GM23248 (cell line): ENCODE results near the gene ZNF333. TPM values are rescaled to one million over a fixed set of nuclear protein-coding genes. Genes with fewer than 3 reads are reported as not detected.
"Not testable (repeated sequence)": the region's sequence is repeated elsewhere in the genome, so short reads cannot be mapped to it uniquely, and the experiment has no call there.

ENCODE experiments used
- DNase-seq: peaks from one replicate; pipeline ENCODE4 v3.0.0-alpha.2; 2015
- H2AFZ ChIP-seq: fragments of 200-600 bp; sonication (generic); 2 replicates; pipeline ENCODE4 v1.6.1; 2016; ENCODE audit warnings: antibody characterized with exemption
- H3F3A ChIP-seq: fragments of 200-600 bp; sonication (generic); 2 replicates; pipeline ENCODE4 v1.6.1; 2016; ENCODE audit warnings: mild to moderate bottlenecking, antibody characterized with exemption, mixed run types; ENCODE audit not compliant: insufficient read depth
- H3K27ac ChIP-seq: fragments of 200-600 bp; sonication (generic); 2 replicates; pipeline ENCODE4 v1.5.1; 2016; ENCODE audit warnings: mild to moderate bottlenecking
- H3K27me3 ChIP-seq: fragments of 200-600 bp; sonication (generic); replicated peaks from 2 replicates; pipeline ENCODE4 v1.6.1; 2016; ENCODE audit warnings: mild to moderate bottlenecking; ENCODE audit not compliant: insufficient read depth
- H3K36me3 ChIP-seq: fragments of 200-600 bp; sonication (generic); 2 replicates; pipeline ENCODE4 v1.6.1; 2016; ENCODE audit warnings: low read depth, mild to moderate bottlenecking
- H3K4me1 ChIP-seq: fragments of 200-600 bp; sonication (generic); 2 replicates; pipeline ENCODE4 v1.6.1; 2016; ENCODE audit warnings: mild to moderate bottlenecking; ENCODE audit not compliant: insufficient read depth
- H3K4me2 ChIP-seq: fragments of 200-600 bp; sonication (generic); one replicate; pipeline ENCODE4 v1.6.1; 2016; ENCODE audit warnings: mild to moderate bottlenecking; ENCODE audit not compliant: unreplicated experiment
- H3K4me3 ChIP-seq: fragments of 200-600 bp; sonication (generic); 2 replicates; pipeline ENCODE4 v1.5.1; 2016; ENCODE audit warnings: mild to moderate bottlenecking
- H3K79me2 ChIP-seq: fragments of 200-600 bp; sonication (generic); 2 replicates; pipeline ENCODE4 v1.6.1; 2016; ENCODE audit warnings: mild to moderate bottlenecking; ENCODE audit not compliant: insufficient read depth
- H3K9ac ChIP-seq: fragments of 200-600 bp; sonication (generic); 2 replicates; pipeline ENCODE4 v1.6.1; 2016; ENCODE audit warnings: mild to moderate bottlenecking
- H3K9me2 ChIP-seq: fragments of 200-600 bp; sonication (generic); 2 replicates; pipeline ENCODE4 v1.6.1; 2016; ENCODE audit warnings: mixed run types, mild to moderate bottlenecking, moderate library complexity; ENCODE audit not compliant: insufficient read depth
- H3K9me3 ChIP-seq: fragments of 200-600 bp; sonication (generic); one replicate; pipeline ENCODE4 v1.6.1; 2017; ENCODE audit warnings: low read depth
- H4K20me1 ChIP-seq: fragments of 200-600 bp; sonication (generic); 2 replicates; pipeline ENCODE4 v1.6.0; 2016; ENCODE audit not compliant: insufficient read depth
- EZH2 ChIP-seq: fragments of 200-600 bp; sonication (generic); IDR thresholded peaks from 2 replicates; pipeline ENCODE4 v1.6.1; 2018; ENCODE audit warnings: antibody characterized with exemption, mild to moderate bottlenecking; ENCODE audit not compliant: insufficient read depth, poor library complexity, severe bottlenecking
- EZH2phosphoT487 ChIP-seq: fragments of 200-600 bp; sonication (generic); IDR thresholded peaks from 2 replicates; pipeline ENCODE4 v1.6.1; 2018; ENCODE audit warnings: antibody characterized with exemption, moderate library complexity, mild to moderate bottlenecking, low read depth; ENCODE audit not compliant: insufficient read depth
- WGBS, 2 experiments: methylation state at CpG; one replicate each; pipeline ENCODE4 v1.1.6; 2015 to 2017; ENCODE audit warnings: low lambda C conversion rate in 2 of 2, low coverage in 1 of 2; ENCODE audit errors: missing lambda C conversion rate in 2 of 2; 5-methylcytosine and 5-hydroxymethylcytosine counted together
- in situ Hi-C: fragments of 300-500 bp; cut with MboI; formaldehyde crosslinking; loops from 2 replicates; pipeline ENCODE4 v1.15.0; 2020
- polyA plus RNA-seq: library from polyadenylated mRNA; unstranded; fragments of >200 nt; fragmentation: Nextera tagmentation; extraction: Ambion mirVana; gene quantifications from 2 replicates; pipeline ENCODE4 v1.2.1, GENCODE V29; 2016
- total RNA-seq: library from RNA; depleted of rRNA; stranded (reverse); fragments of >200 nt; shearing (Covaris generic); gene quantifications from 2 replicates; pipeline ENCODE4 v1.2.3, GENCODE V29; 2014

Gene ZNF333
- total and polyA plus RNA-seq, 2 experiments from 2014 or later: 10.4 to 26.3 TPM

DNA sequence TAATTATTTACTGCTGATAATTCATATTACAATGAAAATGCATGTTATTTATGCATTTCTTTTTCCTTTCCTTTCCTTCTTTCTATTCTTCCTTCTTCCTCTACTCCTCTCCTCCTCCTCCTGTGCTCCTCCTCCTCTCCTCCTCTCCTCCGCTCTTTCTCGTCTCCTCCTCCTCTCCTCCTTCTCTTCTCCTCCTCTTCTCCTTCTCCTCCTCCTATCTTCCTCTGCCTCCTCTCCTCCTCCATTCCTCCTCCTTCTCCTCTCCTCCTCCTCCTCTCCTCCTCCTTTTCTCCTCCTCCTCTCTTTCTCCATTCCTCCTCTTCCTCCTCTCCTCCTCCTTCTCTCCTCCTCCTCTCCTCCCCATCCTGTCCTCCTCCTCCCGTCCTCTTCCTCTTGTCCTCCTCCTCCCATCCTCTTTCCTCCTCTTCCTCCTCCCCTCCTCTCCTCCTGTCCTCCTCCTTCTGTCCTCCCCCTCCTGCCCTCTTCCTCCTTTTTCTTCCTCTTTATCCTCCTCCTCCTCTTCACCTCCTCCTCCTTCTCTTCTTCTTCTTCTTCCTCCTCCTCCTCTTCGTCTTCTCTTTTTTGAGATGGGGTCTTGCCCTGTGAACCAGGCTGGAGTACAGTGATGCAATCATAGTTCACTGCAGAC, 73.8 kb downstream of the ZNF333 start:
- no peaks in the 10 kb centered on the region for H3K79me2 ChIP-seq
- H2AFZ ChIP-seq: no peak overlapping the region
- no peaks in the 10 kb centered on the region for H3F3A ChIP-seq
- H3K27ac ChIP-seq: no peak overlapping the region
- H3K4me1 ChIP-seq: no peaks in the 10 kb centered on the region
- no peak overlapping the region for H3K9ac ChIP-seq
- H3K4me2 ChIP-seq: no peak overlapping the region
- no peak for DNase-seq
- 13 to 71% methylated on average over 4 of the region's 4 CpGs for WGBS, 2 experiments
- no peaks in the 10 kb centered on the region for H4K20me1 ChIP-seq
- in situ Hi-C loops: no loop called here
- TF ChIP-seq EZH2: no peak
- TF ChIP-seq EZH2phosphoT487: no peak
- no peaks in the 10 kb centered on the region for H3K27me3 ChIP-seq
- H3K36me3 ChIP-seq: no peaks in the 10 kb centered on the region
- no peaks in the 10 kb centered on the region for H3K9me2 ChIP-seq
- no peaks in the 10 kb centered on the region for H3K9me3 ChIP-seq
- H3K4me3 ChIP-seq: no peak overlapping the region

DNA sequence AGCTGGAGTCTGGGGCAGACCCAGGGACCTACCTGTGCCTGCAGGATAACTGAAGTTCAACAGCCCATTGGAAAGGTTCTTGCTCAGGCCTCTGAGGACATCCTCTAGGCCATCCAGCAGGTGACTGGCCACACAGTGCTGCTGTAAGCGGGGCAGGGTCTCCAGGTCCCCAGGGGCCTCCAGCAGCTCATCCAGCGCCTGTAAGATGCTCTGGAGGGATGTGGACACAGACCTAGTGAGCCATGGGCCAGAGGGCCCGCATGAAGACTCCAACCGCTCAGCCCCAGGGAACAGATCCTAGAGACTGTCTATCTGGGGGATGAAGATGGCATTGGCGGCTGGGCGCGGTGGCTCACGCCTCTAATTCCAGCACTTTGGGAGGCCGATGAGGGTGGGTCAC, 74.6 kb downstream of the ZNF333 start:
- no peaks in the 10 kb centered on the region for H3K27me3 ChIP-seq
- TF ChIP-seq EZH2: no peak
- H3K4me2 ChIP-seq: no peak overlapping the region
- no peaks in the 10 kb centered on the region for H3K9me3 ChIP-seq
- in situ Hi-C loops: no loop called here
- WGBS, 2 experiments: 57% methylated on average over 6 to 9 of the region's 9 CpGs
- no peak for DNase-seq
- H3K4me1 ChIP-seq: no peaks in the 10 kb centered on the region
- H3F3A ChIP-seq: no peaks in the 10 kb centered on the region
- no peak overlapping the region for H2AFZ ChIP-seq
- H3K27ac ChIP-seq: no peak overlapping the region
- H4K20me1 ChIP-seq: no peaks in the 10 kb centered on the region
- no peaks in the 10 kb centered on the region for H3K36me3 ChIP-seq
- H3K9me2 ChIP-seq: no peaks in the 10 kb centered on the region
- no peaks in the 10 kb centered on the region for H3K79me2 ChIP-seq
- H3K9ac ChIP-seq: no peak overlapping the region
- H3K4me3 ChIP-seq: no peak overlapping the region

DNA sequence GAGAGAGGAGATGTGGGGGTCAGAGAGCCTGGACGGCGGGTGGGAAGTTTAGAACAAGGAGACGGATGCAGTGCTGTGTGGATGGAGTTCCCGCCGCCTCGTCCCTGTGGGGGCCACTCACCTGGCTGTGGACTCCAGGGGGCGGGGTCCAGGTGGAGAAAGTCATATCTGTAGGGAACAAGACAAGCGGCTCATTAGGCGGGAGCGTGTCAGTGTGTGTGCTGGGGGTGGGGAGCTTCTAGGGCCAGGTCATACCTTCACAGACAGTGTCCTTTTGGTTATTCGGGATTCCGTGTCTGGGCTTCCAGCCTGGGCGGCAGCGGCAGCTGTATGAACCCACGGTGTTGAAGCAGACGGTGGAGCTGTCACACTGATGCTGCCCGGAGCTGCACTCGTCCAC, 75.6 kb downstream of the ZNF333 start:
- not testable (repeated sequence) for H4K20me1 ChIP-seq, H3K79me2 ChIP-seq, DNase-seq, H3K27ac ChIP-seq, H3K4me1 ChIP-seq, H3K9ac ChIP-seq, H3K4me2 ChIP-seq, H3K36me3 ChIP-seq, H3K27me3 ChIP-seq, H3F3A ChIP-seq, H3K9me2 ChIP-seq, H3K4me3 ChIP-seq, H3K9me3 ChIP-seq, H2AFZ ChIP-seq
- WGBS, 2 experiments: 68 to 87% methylated on average over 6 to 13 of the region's 18 CpGs
- in situ Hi-C loops: loop anchor here (5.0 kb wide), 1 partner anchor 368 kb away; no protein-coding TSS in a partner anchor

DNA sequence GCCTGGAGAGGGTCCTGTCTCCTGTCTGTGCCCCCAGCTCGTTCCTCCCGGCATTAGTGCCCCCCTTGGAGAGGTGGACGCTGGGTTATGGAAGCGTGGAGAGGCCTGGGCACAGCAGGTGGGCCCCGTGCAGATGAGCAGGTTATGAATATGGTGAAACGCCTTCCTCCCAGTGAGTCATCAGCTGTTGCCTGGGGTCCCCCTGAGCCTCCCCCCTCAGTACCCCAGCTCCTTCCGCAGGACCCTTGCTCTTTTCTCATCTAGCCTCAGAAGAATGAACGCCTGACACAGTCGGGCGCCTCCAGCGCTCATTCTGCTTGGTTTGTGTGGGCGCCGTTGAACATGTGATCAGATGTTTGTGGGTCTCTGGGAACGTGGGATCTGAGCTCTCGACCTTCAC, 76.0 kb downstream of the ZNF333 start:
- not testable (repeated sequence) for H3K4me1 ChIP-seq, H3K9me2 ChIP-seq, H3K4me2 ChIP-seq, H3K4me3 ChIP-seq, H3F3A ChIP-seq, DNase-seq, H4K20me1 ChIP-seq, H3K79me2 ChIP-seq, H3K9me3 ChIP-seq, H3K27me3 ChIP-seq, H2AFZ ChIP-seq, H3K27ac ChIP-seq, H3K36me3 ChIP-seq, H3K9ac ChIP-seq
- WGBS, 2 experiments: 53 to 69% methylated on average over 11 to 14 of the region's 15 CpGs
- in situ Hi-C loops: loop anchor here (5.0 kb wide), 1 partner anchor 369 kb away; no protein-coding TSS in a partner anchor

DNA sequence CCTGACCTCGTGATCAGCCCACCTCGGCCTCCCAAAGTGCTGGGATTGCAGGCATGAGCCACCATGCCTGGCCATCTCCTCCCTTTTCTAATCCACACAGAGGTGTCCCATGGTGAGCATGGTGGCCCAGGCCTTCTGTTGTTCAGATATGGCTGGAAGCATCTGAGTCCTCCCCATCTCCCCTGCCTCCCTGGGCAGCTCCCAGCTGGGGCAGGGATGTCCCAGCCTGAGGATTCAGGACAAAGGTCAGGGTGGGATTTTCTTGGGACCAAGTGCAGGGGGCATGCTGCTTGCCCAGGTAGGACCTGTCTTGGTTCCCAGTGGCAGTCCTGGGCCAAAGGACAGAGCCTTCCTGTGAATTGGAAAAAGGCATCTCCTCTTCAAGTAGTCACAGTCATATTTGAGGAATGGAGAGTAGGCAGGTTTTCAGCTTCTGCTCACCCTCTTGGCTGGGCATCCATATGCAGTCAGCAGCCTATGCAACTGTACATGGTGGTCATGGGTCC, 77.7 kb downstream of the ZNF333 start:
- TF ChIP-seq EZH2phosphoT487: no peak
- no peak for TF ChIP-seq EZH2
- Histone ChIP-seq H3K4me3 (no peak overlapping the region), H3K36me3 (no peaks in the 10 kb centered on the region), H3K9me3 (no peaks in the 10 kb centered on the region), H3K9me2 (no peaks in the 10 kb centered on the region), H3K27ac (no peak overlapping the region), H3K4me2 (no peak overlapping the region), H3K79me2 (no peaks in the 10 kb centered on the region), H3K9ac (no peak overlapping the region), H2AFZ (no peak overlapping the region), H3K4me1 (no peaks in the 10 kb centered on the region), H4K20me1 (no peaks in the 10 kb centered on the region), H3K27me3 (no peaks in the 10 kb centered on the region), H3F3A (no peaks in the 10 kb centered on the region)
- 8 to 24% methylated on average over 2 of the region's 2 CpGs for WGBS, 2 experiments
- in situ Hi-C loops: loop anchor here (5.0 kb wide), 1 partner anchor 370 kb away; no protein-coding TSS in a partner anchor
- DNase-seq: no peak
